GM12878 (cell line): ENCODE data around the gene TMEM14C. TPM values are rescaled to one million over a fixed set of nuclear protein-coding genes. Genes with fewer than 3 reads are reported as not detected.

Experiments
- ATAC-seq: fragments of 200-7000 bp; cut with Tn5 transposase; 3 replicates; pipeline ENCODE4 v1.9.1; 2020; ENCODE audit warnings: mild to moderate bottlenecking, moderate library complexity
- BruUV-seq: library from RNA; stranded (reverse); fragments of 400-500 nt; replicated peaks from 2 replicates; lab custom pipeline; 2021; lab: Mats Ljungman, UMichigan
- CTCF ChIA-PET: fragments of 300-600 bp; sonication (Branson Sonifier 250); formaldehyde crosslinking; extraction: SDS; loops from one replicate; lab custom pipeline; 2021; ENCODE audit warnings: inconsistent platforms; lab: Yijun Ruan, JAX
- POLR2A ChIA-PET: fragments of 350-600 bp; formaldehyde crosslinking; extraction: SDS; loops from one replicate; lab custom pipeline; 2021; ENCODE audit warnings: inconsistent platforms; lab: Charles Lee
- RAD21 ChIA-PET: fragments of 300-600 bp; sonication (Branson Sonifier 250); formaldehyde crosslinking; loops from one replicate; lab custom pipeline; 2023; ENCODE audit warnings: antibody characterized with exemption; ENCODE audit not compliant: unreplicated experiment; lab: Charles Lee
- SMC1A ChIA-PET: fragments of 300-600 bp; sonication (Branson Sonifier 250); formaldehyde crosslinking; loops from one replicate; lab custom pipeline; 2023; ENCODE audit not compliant: unreplicated experiment, uncharacterized antibody; lab: Charles Lee
- DNase-seq: peaks from one replicate; pipeline ENCODE4 v3.0.0-alpha.2; 2011; ENCODE audit warnings: low read depth, low spot score
- FAIRE-seq: peaks from 3 replicates; lab custom pipeline; 2011; peaks lifted over from hg19 to GRCh38; lab: Jason Lieb, UNC
- H2AFZ ChIP-seq: 2 replicates; pipeline ENCODE4 v1.6.0; 2011; ENCODE audit warnings: low read depth, low read length, control low read depth; ENCODE audit not compliant: control insufficient read depth
- H3K27ac ChIP-seq: 2 replicates; pipeline ENCODE4 v1.5.1; 2011; ENCODE audit warnings: control low read depth; ENCODE audit not compliant: control insufficient read depth, insufficient read depth
- H3K27me3 ChIP-seq, 2 experiments: replicated peaks in 1 of 2; 2 replicates each; pipeline versions ENCODE4 v1.6.0 to v1.6.1; 2011; ENCODE audit warnings: low read length in 1 of 2; ENCODE audit not compliant: control insufficient read depth in 2 of 2, insufficient read depth in 2 of 2
- H3K36me3 ChIP-seq, 2 experiments: 2 replicates each; pipeline ENCODE4 v1.5.1; 2011; ENCODE audit warnings: low read length in 1 of 2; ENCODE audit not compliant: control insufficient read depth in 2 of 2, insufficient read depth in 2 of 2
- H3K4me1 ChIP-seq: 2 replicates; pipeline ENCODE4 v1.6.1; 2011; ENCODE audit warnings: mild to moderate bottlenecking, low read length, moderate library complexity, mixed read lengths; ENCODE audit not compliant: control insufficient read depth, insufficient read depth
- H3K4me2 ChIP-seq: 2 replicates; pipeline ENCODE4 v1.6.0; 2011; ENCODE audit warnings: control low read depth; ENCODE audit not compliant: control insufficient read depth, insufficient read depth
- H3K4me3 ChIP-seq: fragments of 200-600 bp; sonication (generic); 2 replicates; pipeline ENCODE4 v1.5.1; 2016
- H3K79me2 ChIP-seq: 2 replicates; pipeline ENCODE4 v1.6.0; 2011; ENCODE audit warnings: low read length; ENCODE audit not compliant: control insufficient read depth, insufficient read depth
- H3K9ac ChIP-seq: 2 replicates; pipeline ENCODE4 v1.8.0; 2011; ENCODE audit warnings: low read length, control low read depth, mixed read lengths; ENCODE audit not compliant: control insufficient read depth, insufficient read depth
- H3K9me3 ChIP-seq: replicated peaks from 3 replicates; pipeline ENCODE4 v1.5.1; 2011; ENCODE audit warnings: mild to moderate bottlenecking, low read length; ENCODE audit not compliant: control insufficient read depth, insufficient read depth
- H4K20me1 ChIP-seq: 2 replicates; pipeline ENCODE4 v1.6.0; 2011; ENCODE audit not compliant: control insufficient read depth, insufficient read depth
- BHLHE40 ChIP-seq, 2 experiments: fragments of 450-650 bp in 1 of 2; IDR thresholded peaks; 2 replicates each; pipeline ENCODE4 v1.6.1; 2011 to 2017; ENCODE audit warnings: low read depth in 2 of 2, borderline replicate concordance in 1 of 2, improper control_type of control experiment in 1 of 2, low read length in 1 of 2, mild to moderate bottlenecking in 1 of 2
- CEBPB ChIP-seq, 2 experiments: fragments of 150-350 bp in 1 of 2; IDR thresholded peaks; 2 replicates each; pipeline ENCODE4 v1.6.1; 2012 to 2014; ENCODE audit warnings: low read depth in 2 of 2, low read length in 2 of 2, borderline replicate concordance in 1 of 2, inconsistent platforms in 1 of 2
- EGR1 ChIP-seq, 2 experiments: IDR thresholded peaks; 1 replicate in 1 of 2; 2 replicates in 1 of 2; pipeline ENCODE4 v1.6.1; 2011 to 2012; ENCODE audit warnings: low read depth in 2 of 2, low read length in 2 of 2, borderline replicate concordance in 1 of 2, mild to moderate bottlenecking in 1 of 2, moderate library complexity in 1 of 2
- GABPA ChIP-seq: IDR thresholded peaks from 2 replicates; pipeline ENCODE4 v1.6.1; 2014; ENCODE audit warnings: antibody characterized with exemption, low read depth, mild to moderate bottlenecking, inconsistent platforms
- IRF4 ChIP-seq: IDR thresholded peaks from 2 replicates; pipeline ENCODE4 v1.6.1; 2011; ENCODE audit warnings: low read depth, low read length
- JUNB ChIP-seq: IDR thresholded peaks from 2 replicates; pipeline ENCODE4 v1.6.1; 2016; ENCODE audit warnings: antibody characterized with exemption, mild to moderate bottlenecking
- LARP7 ChIP-seq: fragments of 450-650 bp; IDR thresholded peaks from 2 replicates; pipeline ENCODE4 v1.6.1; 2017; ENCODE audit warnings: mild to moderate bottlenecking
- MYC ChIP-seq: IDR thresholded peaks from 2 replicates; pipeline ENCODE4 v1.6.1; 2011; ENCODE audit warnings: mild to moderate bottlenecking, low read length, moderate library complexity, inconsistent platforms; ENCODE audit not compliant: insufficient read depth, insufficient replicate concordance, insufficient read length, severe bottlenecking
- NFIC ChIP-seq: IDR thresholded peaks from 2 replicates; pipeline ENCODE4 v1.6.1; 2012; ENCODE audit warnings: low read depth, mild to moderate bottlenecking, inconsistent platforms, low read length, moderate library complexity
- NR2F1 ChIP-seq: fragments of 450-650 bp; conservative IDR thresholded peaks from 2 replicates; pipeline ENCODE4 v1.6.1; 2017; ENCODE audit warnings: mild to moderate bottlenecking
- RBBP5 ChIP-seq: fragments of 200-600 bp; sonication (generic); conservative IDR thresholded peaks from 2 replicates; pipeline ENCODE4 v1.6.1; 2016
- SMAD5 ChIP-seq: IDR thresholded peaks from 2 replicates; pipeline ENCODE4 v1.6.1; 2016; ENCODE audit warnings: antibody characterized with exemption, low read depth
- SRF ChIP-seq, 2 experiments: IDR thresholded peaks; 2 replicates each; pipeline ENCODE4 v1.6.1; 2011; ENCODE audit warnings: low read depth in 2 of 2, low read length in 2 of 2, mild to moderate bottlenecking in 1 of 2, moderate library complexity in 1 of 2
- SUPT20H ChIP-seq: IDR thresholded peaks from 2 replicates; pipeline ENCODE4 v1.6.1; 2011; ENCODE audit warnings: low read depth, mild to moderate bottlenecking, low read length, moderate library complexity, borderline replicate concordance; ENCODE audit not compliant: control insufficient read depth
- TAF1 ChIP-seq: IDR thresholded peaks from 2 replicates; pipeline ENCODE4 v1.6.1; 2011; ENCODE audit warnings: mild to moderate bottlenecking, low read depth, low read length, borderline replicate concordance
- TARDBP ChIP-seq: IDR thresholded peaks from 2 replicates; pipeline ENCODE4 v1.6.1; 2016; ENCODE audit warnings: borderline replicate concordance
- YY1 ChIP-seq: IDR thresholded peaks from 2 replicates; pipeline ENCODE4 v1.6.1; 2011; ENCODE audit warnings: low read depth, mild to moderate bottlenecking, low read length
- ZNF274 ChIP-seq: IDR thresholded peaks from one replicate; pipeline ENCODE4 v1.8.0; 2011; ENCODE audit not compliant: insufficient read length, insufficient read depth
- WGBS: methylation state at CpG from one replicate; pipeline ENCODE4 v1.1.6; 2016; ENCODE audit warnings: low lambda C conversion rate; ENCODE audit not compliant: insufficient replicate concordance, insufficient coverage; ENCODE audit errors: missing lambda C conversion rate; 5-methylcytosine and 5-hydroxymethylcytosine counted together
- in situ Hi-C: fragments of 300-500 bp; cut with MboI; formaldehyde crosslinking; loops from 9 replicates; pipeline ENCODE4 v1.14.3; 2018; ENCODE audit warnings: mixed read lengths
- intact Hi-C: fragments of 100-400 bp; cut with micrococcal nuclease; formaldehyde crosslinking; loops from one replicate; pipeline ENCODE4 v1.14.2; 2022; ENCODE audit not compliant: unreplicated experiment
- polyA plus RNA-seq, 11 experiments: library from polyadenylated mRNA; depleted of rRNA in 4 of 11; unstranded in 6 of 11; stranded (reverse) in 5 of 11; fragments of >200 nt; fragmentation: Nextera tagmentation in 4 of 11; fragmentation: Illumina TruSeq in 1 of 11; extraction: Ambion mirVana in 4 of 11; extraction: Trizol in 1 of 11; gene quantifications; 1 replicate in 1 of 11; 2 replicates in 10 of 11; pipeline versions ENCODE4 v1.2.1 to v1.2.3, GENCODE V29; 2011 to 2016; ENCODE audit warnings: inconsistent platforms in 2 of 11, missing spikeins in 2 of 11, low read depth in 1 of 11
- total RNA-seq, 4 experiments: library from RNA; depleted of rRNA in 3 of 4; stranded (reverse); fragments of >200 nt in 3 of 4; fragmentation: Illumina TruSeq in 1 of 4; extraction: Trizol in 1 of 4; gene quantifications; 2 replicates each; pipeline versions ENCODE4 v1.2.1 to v1.2.3, GENCODE V29; 2013 to 2021
- TF ChIP-seq, protein P1 (sequence below): IDR thresholded peaks from 2 replicates; pipeline ENCODE4 v1.6.1; 2012; ENCODE audit warnings: low read length, inconsistent platforms

TMEM14C gene
- total and polyA plus RNA-seq, 10 of the 15 experiments (the other 5 are each of a cell fraction or from before 2014, with no cell fraction given), result 66.0 to 224 (median 134) TPM

- ChIA-PET CTCF (no interaction called here), SMC1A (interaction anchor here (0.6 to 1.9 kb wide), 2 partner anchors 8 to 73 kb away, joined by 3 to 6 read pairs; partner anchors contain the start of genes C6orf52 and PAK1IP1), RAD21 (no interaction called here), POLR2A (interaction anchor here (1.1 kb wide), 1 partner anchor 36 kb away, joined by 3 read pairs; the partner anchor contains the start of gene TMEM14C)
- no peak for ATAC-seq
- intact Hi-C loops, result no loop called here
- no TSS peak for BruUV-seq
- H2AFZ ChIP-seq, result no peak overlapping the region
- H3K79me2 ChIP-seq, result no peaks in the 10 kb centered on the region
- H4K20me1 ChIP-seq, result no peaks in the 10 kb centered on the region
- no peak overlapping the region for H3K4me2 ChIP-seq
- DNase-seq, result no peak
- no peak overlapping the region for H3K9ac ChIP-seq
- H3K9me3 ChIP-seq, result no peaks in the 10 kb centered on the region
- H3K27me3 ChIP-seq, result no peaks in the 10 kb centered on the region
- no peak for FAIRE-seq
- H3K27ac ChIP-seq, result no peak overlapping the region
- no peaks in the 10 kb centered on the region for H3K4me1 ChIP-seq
- WGBS, result 92% methylated on average over 8 of the region's 8 CpGs
- no peak overlapping the region for H3K4me3 ChIP-seq
- in situ Hi-C loops, result no loop called here
- no peak for TF ChIP-seq MYC
- TF ChIP-seq, protein P1, sequence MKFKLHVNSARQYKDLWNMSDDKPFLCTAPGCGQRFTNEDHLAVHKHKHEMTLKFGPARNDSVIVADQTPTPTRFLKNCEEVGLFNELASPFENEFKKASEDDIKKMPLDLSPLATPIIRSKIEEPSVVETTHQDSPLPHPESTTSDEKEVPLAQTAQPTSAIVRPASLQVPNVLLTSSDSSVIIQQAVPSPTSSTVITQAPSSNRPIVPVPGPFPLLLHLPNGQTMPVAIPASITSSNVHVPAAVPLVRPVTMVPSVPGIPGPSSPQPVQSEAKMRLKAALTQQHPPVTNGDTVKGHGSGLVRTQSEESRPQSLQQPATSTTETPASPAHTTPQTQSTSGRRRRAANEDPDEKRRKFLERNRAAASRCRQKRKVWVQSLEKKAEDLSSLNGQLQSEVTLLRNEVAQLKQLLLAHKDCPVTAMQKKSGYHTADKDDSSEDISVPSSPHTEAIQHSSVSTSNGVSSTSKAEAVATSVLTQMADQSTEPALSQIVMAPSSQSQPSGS, result no peak
- TF ChIP-seq TARDBP, result no peak
- no peak for TF ChIP-seq CEBPB (IDR thresholded peaks at IDR 0.05; ENCODE audit: borderline replicate concordance in 1 of 2, low read depth in 2 of 2, low read length in 2 of 2)
- H3K36me3 ChIP-seq, result no peaks in the 10 kb centered on the region
Measured at GRCh38 chr6:10686901-10687300, 36.0 kb upstream of the TMEM14C start.

DNA sequence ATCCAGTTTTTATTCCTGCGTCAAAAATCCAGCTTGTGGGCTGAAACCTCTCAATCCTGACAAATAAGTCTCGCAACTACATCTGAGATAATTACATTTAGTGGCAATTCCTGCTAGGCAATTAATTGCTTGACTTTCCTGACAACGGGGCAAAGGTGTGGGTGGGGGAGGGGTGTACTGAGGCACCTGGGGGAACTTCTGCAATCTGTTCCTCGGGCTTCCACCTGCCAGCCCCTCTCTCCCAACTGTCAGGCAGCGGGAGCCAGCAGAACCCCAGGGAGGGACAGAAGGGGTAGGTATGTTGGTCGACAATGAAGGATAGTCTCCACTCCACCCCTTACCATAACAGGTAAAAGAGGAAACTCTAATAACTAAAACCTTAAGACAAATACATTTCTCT lies 35.3 kb upstream of the TMEM14C start:
- Histone ChIP-seq H3K4me1 (no peaks in the 10 kb centered on the region), H3K79me2 (no peaks in the 10 kb centered on the region), H3K27me3 (no peaks in the 10 kb centered on the region), H3K9me3 (no peaks in the 10 kb centered on the region), H3K36me3 (no peaks in the 10 kb centered on the region), H4K20me1 (no peaks in the 10 kb centered on the region), H3K4me2 (no peak overlapping the region), H3K27ac (no peak overlapping the region), H2AFZ (no peak overlapping the region), H3K9ac (no peak overlapping the region), H3K4me3 (no peak overlapping the region)
- no TSS peak for BruUV-seq
- ChIA-PET CTCF (no interaction called here), SMC1A (no interaction called here), RAD21 (no interaction called here), POLR2A (interaction anchor here (1.1 kb wide), 1 partner anchor 35 kb away, joined by 3 read pairs; the partner anchor contains the start of gene TMEM14C)
- intact Hi-C loops, result no loop called here
- FAIRE-seq (no peak), DNase-seq (no peak), ATAC-seq (no peak)
- in situ Hi-C loops, result no loop called here
- 54% methylated on average over 6 of the region's 6 CpGs for WGBS
- no peak for TF ChIP-seq NFIC
- TF ChIP-seq SRF (IDR thresholded peaks at IDR 0.05; ENCODE audit: low read depth in 2 of 2, low read length in 2 of 2), result no peak
- TF ChIP-seq JUNB, result no peak
- TF ChIP-seq NR2F1, result no peak
- no peak for TF ChIP-seq RBBP5
- TF ChIP-seq EGR1 (IDR thresholded peaks at IDR 0.05; ENCODE audit: borderline replicate concordance in 1 of 2, low read depth in 2 of 2, low read length in 2 of 2), result no peak
- TF ChIP-seq SUPT20H, result no peak
- TF ChIP-seq IRF4, result no peak
- TF ChIP-seq ZNF274, result no peak
- TF ChIP-seq TAF1, result no peak
- TF ChIP-seq LARP7, result no peak
- TF ChIP-seq SMAD5, result no peak
- no peak for TF ChIP-seq GABPA
- TF ChIP-seq TARDBP, result no peak
- no peak for TF ChIP-seq YY1
- no peak for TF ChIP-seq BHLHE40 (IDR thresholded peaks at IDR 0.05; ENCODE audit: borderline replicate concordance in 1 of 2, low read depth in 2 of 2, low read length in 1 of 2)
